Fibroblast of skin of left biceps (primary cell): Measurements from ENCODE around the gene SETD1A.
A peak's percentile ranks its signal among the peaks of the same experiment; 100 is the strongest.

Experiments
- DNase-seq, 2 experiments: peaks; one replicate each; pipeline ENCODE4 v3.0.0-alpha.2; 2013; ENCODE audit warnings: low read depth in 2 of 2

SETD1A gene

DNA sequence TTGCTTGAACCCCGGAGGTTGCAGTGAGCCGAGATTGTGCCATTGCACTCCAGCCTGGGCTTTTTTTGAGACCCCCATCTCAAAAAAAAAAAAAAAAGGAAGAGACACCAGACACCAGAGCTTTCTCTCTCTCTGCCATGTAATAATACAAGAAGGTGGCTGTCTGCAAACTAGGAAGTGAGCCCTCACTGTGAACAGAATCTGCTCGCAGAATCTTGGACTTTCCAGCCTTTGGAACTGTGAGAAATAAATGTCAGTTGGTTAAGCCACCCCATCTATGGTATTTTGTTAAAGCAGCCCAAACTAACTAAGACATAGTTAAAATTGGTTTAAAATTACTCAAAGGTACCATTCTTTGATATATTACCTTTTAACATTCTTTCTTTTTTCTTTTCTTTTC lies 63.0 kb downstream of the SETD1A start:
- no peak for DNase-seq

DNA sequence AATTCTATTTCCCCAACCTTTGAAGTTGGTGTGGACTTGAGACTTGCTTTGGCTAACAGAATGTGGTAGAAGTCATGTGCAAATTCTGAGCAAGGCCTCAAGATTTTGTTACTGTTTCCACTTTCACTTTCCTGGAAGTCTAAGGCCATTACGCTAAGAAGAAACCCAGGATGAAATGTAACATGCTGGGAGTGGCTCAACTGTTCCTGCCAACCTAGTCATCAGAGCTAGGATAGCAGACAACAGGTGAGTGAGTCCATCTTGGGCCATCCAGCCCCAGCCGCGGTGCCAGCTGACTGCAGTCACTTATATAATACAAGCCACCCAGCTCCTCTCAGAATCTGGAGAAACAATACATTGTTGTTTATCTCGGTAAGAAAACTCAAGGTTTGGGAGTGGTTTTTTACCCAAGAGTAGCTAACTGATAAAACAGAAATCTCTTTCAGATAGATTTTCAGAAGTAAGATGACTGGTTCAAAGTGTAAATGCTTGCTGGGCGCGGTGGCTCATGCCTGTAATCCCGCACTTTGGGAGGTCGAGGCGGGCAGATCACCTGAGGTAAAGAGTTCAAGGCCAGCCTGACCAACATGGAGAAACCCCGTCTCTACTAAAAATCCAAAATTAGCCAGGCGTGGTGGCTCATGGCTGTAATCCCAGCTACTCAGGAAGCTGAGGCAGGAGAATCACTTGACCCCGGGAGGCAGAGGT lies 65.1 kb downstream of the SETD1A start:
- no peak for DNase-seq

DNA sequence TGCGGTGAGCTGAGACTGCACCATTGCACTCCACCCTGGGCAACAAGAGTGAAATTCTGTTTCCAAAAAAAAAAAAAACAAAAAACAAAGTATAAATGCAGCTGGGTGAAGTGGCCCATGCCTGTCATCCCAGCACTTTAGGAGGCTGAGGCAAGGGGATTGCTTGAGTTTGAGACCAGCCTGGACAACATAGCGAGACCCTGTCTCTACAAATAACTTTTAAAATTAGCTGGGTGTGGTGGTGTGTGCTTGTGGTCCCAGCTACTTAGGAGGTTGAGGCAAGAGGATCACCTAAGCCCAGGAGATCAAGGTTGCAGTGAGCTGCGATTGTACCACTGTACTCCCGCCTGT lies 65.7 kb downstream of the SETD1A start:
- DNase-seq = no peak

DNA sequence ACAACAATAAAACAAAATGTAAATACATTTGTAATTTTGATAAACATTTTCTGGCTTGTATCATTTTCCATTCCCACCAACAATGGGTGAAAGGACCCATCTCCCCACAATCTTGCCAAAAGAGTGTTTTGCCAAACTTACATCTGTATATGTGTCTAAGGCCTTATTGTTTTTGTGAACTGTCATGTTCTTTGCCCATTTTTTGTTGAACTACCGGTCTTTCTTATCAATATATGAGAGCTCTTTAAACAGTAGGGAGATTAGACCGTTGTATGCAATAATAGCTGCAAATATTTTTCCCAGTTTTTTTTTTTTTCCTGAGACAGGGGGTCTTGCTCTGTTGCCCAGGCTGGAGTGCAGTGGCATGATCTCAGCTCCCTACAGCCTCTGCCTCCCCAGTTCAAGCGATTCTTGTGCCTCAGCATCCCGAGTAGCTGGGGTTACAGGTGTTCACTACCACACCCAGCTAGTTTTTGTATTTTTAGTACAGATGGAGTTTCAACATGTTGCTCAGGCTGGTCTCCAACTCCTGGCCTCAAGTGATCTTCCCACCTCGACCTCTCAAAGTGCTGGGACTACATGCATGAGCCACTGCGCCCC lies 66.2 kb downstream of the SETD1A start:
- DNase-seq = no peak

DNA sequence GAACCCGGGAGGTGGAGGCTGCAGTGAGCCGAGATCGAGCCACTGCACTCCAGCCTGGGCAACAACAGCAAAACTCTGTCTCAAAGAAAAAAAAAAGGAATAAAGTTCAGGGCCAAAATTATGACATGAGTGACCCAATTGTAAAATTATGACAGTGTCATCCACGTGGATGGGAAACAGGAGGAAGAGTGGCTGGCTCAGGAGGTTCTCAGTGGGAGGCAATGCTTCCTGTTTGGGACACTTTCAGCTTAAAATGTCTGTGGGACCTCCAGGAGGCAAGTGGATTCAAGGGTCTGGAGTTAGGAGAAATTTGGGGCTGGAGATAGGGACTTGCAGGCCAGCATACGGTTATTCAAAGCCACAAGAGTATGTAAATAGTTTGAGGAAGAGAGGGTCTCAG lies 67.8 kb downstream of the SETD1A start:
- DNase-seq = no peak

DNA sequence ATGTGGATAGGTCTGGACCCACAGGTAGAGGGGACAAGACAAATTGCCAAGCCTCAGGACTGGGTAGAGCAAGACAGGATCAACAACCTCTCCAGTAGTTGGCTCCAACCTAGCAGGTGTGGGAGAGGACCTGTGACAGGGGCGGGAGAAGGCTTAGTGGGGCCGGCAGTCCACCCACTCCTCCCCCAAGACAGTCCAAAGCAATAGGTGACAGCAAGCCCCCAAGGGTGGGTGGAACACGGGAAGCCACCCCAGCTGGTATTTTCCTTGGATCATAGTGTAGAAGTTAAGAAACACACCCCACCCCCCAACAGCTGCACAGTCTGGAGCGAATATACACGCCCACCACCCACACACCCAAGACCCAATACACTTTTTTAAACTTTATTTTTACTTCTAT lies 71.7 kb downstream of the SETD1A start:
- no peak for DNase-seq

DNA sequence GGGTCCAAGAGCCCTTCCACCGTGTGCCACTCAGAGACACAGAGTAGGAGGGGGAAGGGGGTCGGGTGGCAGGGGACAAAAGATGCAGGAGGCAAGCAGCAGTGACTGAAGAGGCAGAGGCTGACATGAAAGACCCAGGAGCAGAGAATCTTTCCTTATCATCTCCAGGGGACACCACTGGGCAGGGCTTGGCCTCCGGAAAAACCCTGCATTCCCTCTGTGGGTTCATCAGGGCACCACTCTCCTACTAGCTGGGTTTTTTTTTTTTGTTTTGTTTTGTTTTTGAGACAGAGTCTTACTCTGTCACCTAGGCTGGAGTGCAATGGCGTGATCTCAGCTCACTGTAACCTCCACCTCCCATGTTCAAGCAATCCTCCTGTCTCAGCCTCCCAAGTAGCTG lies 73.7 kb downstream of the SETD1A start:
- no peak for DNase-seq

DNA sequence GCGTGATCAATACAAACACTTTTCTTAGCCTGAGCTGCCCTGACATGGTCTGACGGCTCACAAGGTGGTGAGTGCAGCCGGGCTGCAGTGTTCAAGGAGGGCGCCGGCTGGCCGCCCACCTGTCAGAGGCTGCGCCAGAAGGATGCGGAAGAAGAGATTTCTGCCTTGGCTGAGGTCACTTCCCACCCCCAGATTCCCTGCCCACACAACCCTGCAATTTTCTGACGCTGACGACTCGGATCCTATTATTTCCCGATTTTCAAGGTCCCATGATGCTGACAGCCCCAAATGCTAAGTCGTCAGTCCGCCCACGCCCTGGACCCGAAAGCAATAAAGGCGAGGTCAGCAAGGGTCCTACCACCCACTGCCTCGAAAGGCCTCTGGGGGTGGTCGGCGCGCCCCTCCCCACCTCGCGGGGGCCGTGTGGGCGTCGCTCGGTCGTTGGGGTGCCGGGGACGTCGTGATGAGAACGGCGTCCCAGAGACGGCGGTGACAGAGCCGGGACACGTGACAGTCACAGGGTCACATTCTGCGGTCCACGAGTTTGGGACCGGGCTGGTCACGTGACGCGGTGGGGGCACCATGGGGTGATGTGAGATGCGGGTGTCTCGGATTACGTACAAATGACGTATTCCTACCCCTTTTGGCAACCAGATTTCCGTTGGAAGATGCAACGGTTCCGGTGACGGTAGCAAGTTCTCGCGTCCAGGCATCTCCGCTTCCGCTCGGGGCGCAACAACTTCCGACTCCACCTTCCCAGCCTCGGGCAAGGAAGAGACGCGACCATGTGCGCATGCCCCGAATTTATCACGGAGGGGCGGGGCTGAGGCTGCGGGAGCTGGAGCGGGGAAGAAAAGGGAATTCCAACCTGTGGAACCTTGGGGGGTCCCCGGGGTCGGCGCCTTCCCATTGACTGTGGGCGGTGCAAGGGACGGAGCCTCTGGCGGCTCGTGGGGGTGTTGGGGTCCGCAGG lies 75.5 kb downstream of the SETD1A start, which contains the start of gene STX4:
Gene STX4, plus strand, starts transcription at position 823 of the 973 bp plus-strand sequence. CDS start 248 bp downstream, outside the sequence.
- peak; percentile 90 to 93 for DNase-seq

DNA sequence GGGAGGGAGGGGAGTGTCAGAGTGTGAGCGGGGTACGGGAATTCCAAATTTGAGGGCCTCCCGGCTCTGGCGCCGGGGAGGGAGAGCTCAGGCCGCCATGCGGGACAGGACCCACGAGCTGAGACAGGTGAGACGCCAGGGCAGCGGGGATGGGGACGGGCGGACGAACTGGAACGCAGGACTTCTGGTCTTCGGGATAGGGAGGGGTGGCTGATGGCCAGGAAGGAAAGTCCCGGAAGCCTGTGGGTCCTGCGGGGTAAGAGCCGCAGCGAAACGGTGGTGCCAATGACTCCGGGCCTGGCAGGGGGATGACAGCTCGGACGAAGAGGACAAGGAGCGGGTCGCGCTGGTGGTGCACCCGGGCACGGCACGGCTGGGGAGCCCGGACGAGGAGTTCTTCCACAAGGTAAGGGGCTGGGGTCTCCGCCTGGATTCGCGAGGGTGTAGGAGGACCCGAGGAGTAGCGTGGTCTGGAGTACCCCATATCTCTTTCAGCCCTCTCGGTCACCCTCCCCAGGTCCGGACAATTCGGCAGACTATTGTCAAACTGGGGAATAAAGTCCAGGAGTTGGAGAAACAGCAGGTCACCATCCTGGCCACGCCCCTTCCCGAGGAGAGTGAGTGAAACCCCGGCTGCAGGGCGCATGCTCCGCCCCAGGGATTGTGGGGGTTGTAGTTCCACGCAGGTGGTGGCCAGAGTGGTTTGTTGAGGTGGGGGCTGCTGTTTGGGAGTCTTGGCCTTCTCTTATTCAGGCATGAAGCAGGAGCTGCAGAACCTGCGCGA lies 76.3 kb downstream of the SETD1A start:
- DNase-seq = peak in 1 of 2 experiments; percentile 24
